BJ (cell line): ENCODE results near the gene ACSS2. TPM values are rescaled to one million over a fixed set of nuclear protein-coding genes. Genes with fewer than 3 reads are reported as not detected.

ENCODE experiments used
- CTCF ChIA-PET: fragments of 350-600 bp; formaldehyde crosslinking; extraction: SDS; loops from one replicate; lab custom pipeline; 2021; ENCODE audit warnings: antibody characterized with exemption, inconsistent platforms; lab: Yijun Ruan, JAX
- POLR2A ChIA-PET: fragments of 300-600 bp; sonication (Branson Sonifier 250); formaldehyde crosslinking; extraction: SDS; loops from one replicate; lab custom pipeline; 2021; ENCODE audit warnings: antibody characterized with exemption; lab: Charles Lee
- DNase-seq: peaks from one replicate; pipeline ENCODE4 v3.0.0-alpha.2; 2011; ENCODE audit warnings: low read depth
- H3K27me3 ChIP-seq: 2 replicates; pipeline ENCODE4 v1.6.0; 2011; ENCODE audit warnings: low read length; ENCODE audit not compliant: control insufficient read depth, insufficient read depth
- H3K36me3 ChIP-seq: 2 replicates; pipeline ENCODE4 v1.5.1; 2011; ENCODE audit warnings: low read length; ENCODE audit not compliant: control insufficient read depth, insufficient read depth
- H3K4me3 ChIP-seq: 2 replicates; pipeline ENCODE4 v1.5.1; 2011; ENCODE audit warnings: low read depth, mild to moderate bottlenecking, control low read depth, low read length
- polyA plus RNA-seq: library from polyadenylated mRNA; depleted of rRNA; stranded (reverse); fragments of >200 nt; gene quantifications from 2 replicates; pipeline ENCODE4 v1.2.3, GENCODE V29; 2011
- TF ChIP-seq, protein P1 (sequence below): IDR thresholded peaks from 2 replicates; pipeline ENCODE4 v1.5.1; 2011; ENCODE audit warnings: low read depth, mild to moderate bottlenecking, control low read depth, inconsistent platforms, low read length, moderate library complexity; ENCODE audit not compliant: insufficient read depth

ACSS2 gene
- polyA plus RNA-seq, 1 experiment, result 32.1 TPM

- no peak for DNase-seq
- TF ChIP-seq, protein P1, sequence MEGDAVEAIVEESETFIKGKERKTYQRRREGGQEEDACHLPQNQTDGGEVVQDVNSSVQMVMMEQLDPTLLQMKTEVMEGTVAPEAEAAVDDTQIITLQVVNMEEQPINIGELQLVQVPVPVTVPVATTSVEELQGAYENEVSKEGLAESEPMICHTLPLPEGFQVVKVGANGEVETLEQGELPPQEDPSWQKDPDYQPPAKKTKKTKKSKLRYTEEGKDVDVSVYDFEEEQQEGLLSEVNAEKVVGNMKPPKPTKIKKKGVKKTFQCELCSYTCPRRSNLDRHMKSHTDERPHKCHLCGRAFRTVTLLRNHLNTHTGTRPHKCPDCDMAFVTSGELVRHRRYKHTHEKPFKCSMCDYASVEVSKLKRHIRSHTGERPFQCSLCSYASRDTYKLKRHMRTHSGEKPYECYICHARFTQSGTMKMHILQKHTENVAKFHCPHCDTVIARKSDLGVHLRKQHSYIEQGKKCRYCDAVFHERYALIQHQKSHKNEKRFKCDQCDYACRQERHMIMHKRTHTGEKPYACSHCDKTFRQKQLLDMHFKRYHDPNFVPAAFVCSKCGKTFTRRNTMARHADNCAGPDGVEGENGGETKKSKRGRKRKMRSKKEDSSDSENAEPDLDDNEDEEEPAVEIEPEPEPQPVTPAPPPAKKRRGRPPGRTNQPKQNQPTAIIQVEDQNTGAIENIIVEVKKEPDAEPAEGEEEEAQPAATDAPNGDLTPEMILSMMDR, result no peak
- ChIA-PET POLR2A (no interaction called here), CTCF (interaction anchor here (1.6 kb wide), 1 partner anchor 11 kb away, joined by 3 read pairs; no protein-coding TSS in a partner anchor)
- Histone ChIP-seq H3K4me3 (no peak overlapping the region), H3K36me3 (peaks cover 2% of the 10 kb centered on the region; the same call in 1 of the 2 replicates), H3K27me3 (no peaks in the 10 kb centered on the region)
These were observed 33.0 kb upstream of the ACSS2 start for GRCh38 chr20:34843421-34843820.

GRCh38 chr20:34848597-34848996, 27.8 kb upstream of the ACSS2 start:
- CTCF ChIA-PET, result interaction anchor here (0.5 to 1.5 kb wide), 5 partner anchors 11 to 416 kb away, joined by 3 to 5 read pairs (median 3); partner anchors contain the start of gene GGT7

DNA sequence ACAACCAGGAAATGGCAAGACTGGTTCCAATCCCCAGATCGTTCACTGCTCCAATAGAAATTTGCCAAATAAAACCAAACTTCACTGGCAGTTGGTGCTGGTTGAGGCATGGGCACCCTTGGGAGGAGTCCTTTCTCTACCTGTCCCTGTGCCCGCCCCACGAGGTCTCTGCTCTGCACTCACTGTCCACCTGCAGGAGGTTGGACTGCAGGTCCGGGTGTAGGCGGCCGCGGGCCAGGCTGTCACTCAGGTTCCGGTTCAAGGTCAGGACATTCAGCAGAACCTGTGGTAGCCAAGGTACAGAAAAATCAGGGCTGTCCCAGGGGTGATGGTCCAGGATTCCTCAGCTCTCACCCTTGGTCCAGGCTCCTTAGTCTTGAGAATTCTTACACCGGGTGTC, 26.6 kb upstream of the ACSS2 start:
- ChIA-PET POLR2A (no interaction called here), CTCF (no interaction called here)
- no peak overlapping the region for H3K4me3 ChIP-seq

More at GRCh38 chr20:34848597-34848996, 27.8 kb upstream of the ACSS2 start:
- TF ChIP-seq, protein P1, result no peak
- H3K4me3 ChIP-seq, result no peak overlapping the region
- no peaks in the 10 kb centered on the region for H3K27me3 ChIP-seq
- POLR2A ChIA-PET, result no interaction called here
- DNase-seq, result no peak
- peaks cover 10% of the 10 kb centered on the region for H3K36me3 ChIP-seq

GRCh38 chr20:34850969-34851368, 25.4 kb upstream of the ACSS2 start:
- H3K27me3 ChIP-seq, result no peaks in the 10 kb centered on the region
- no peak for DNase-seq
- ChIA-PET CTCF (no interaction called here), POLR2A (no interaction called here)
- TF ChIP-seq, protein P1, result no peak
- peaks cover 11% of the 10 kb centered on the region for H3K36me3 ChIP-seq
- no peak overlapping the region for H3K4me3 ChIP-seq

More for the DNA sequence above, 26.6 kb upstream of the ACSS2 start:
- Histone ChIP-seq H3K36me3 (peaks cover 11% of the 10 kb centered on the region), H3K27me3 (no peaks in the 10 kb centered on the region)
- no peak for DNase-seq
- TF ChIP-seq, protein P1, result no peak

- POLR2A ChIA-PET, result no interaction called here
- CTCF ChIA-PET, result interaction anchor here (0.9 to 1.4 kb wide), 2 partner anchors 13 to 20 kb away, joined by 3 to 5 read pairs; partner anchors contain the start of gene GGT7
- H3K36me3 ChIP-seq, result peaks cover 13% of the 10 kb centered on the region
- no peak overlapping the region for H3K4me3 ChIP-seq
- no peak for DNase-seq
- TF ChIP-seq, protein P1, result no peak
- no peaks in the 10 kb centered on the region for H3K27me3 ChIP-seq
These were observed 24.1 kb upstream of the ACSS2 start for GRCh38 chr20:34852298-34852697.
